WTC11 (cell line): Measurements from ENCODE around the gene COL20A1. TPM values are rescaled to one million over a fixed set of nuclear protein-coding genes. Genes with fewer than 3 reads are reported as not detected.

Experiments used
- ATAC-seq: fragments of 200-7000 bp; cut with Tn5 transposase; 2 replicates; pipeline ENCODE4 v1.10.0; 2021; ENCODE audit warnings: mild to moderate bottlenecking, moderate library complexity
- CTCF ChIA-PET: fragments of 300-600 bp; sonication (Branson Sonifier 250); formaldehyde crosslinking; loops from one replicate; lab custom pipeline; 2021; ENCODE audit warnings: antibody characterized with exemption; lab: Charles Lee
- POLR2A ChIA-PET: fragments of 350-600 bp; sonication (Branson Sonifier 250); formaldehyde crosslinking; loops from one replicate; lab custom pipeline; 2021; ENCODE audit warnings: antibody characterized with exemption; lab: Charles Lee
- DNase-seq: peaks from one replicate; pipeline ENCODE4 v3.0.0; 2021; ENCODE audit warnings: low spot score
- H3K27ac Mint-ChIP-seq: 2 replicates; pipeline ENCODE4 v1.8.0; 2021; ENCODE audit warnings: mixed read lengths
- H3K27me3 Mint-ChIP-seq: 2 replicates; pipeline ENCODE4 v1.8.0; 2021; ENCODE audit warnings: low read depth, mild to moderate bottlenecking, moderate library complexity, mixed read lengths
- H3K36me3 Mint-ChIP-seq: 2 replicates; pipeline ENCODE4 v1.8.0; 2021; ENCODE audit warnings: mixed read lengths
- H3K4me1 Mint-ChIP-seq: 2 replicates; pipeline ENCODE4 v1.8.0; 2022; ENCODE audit warnings: mixed read lengths
- H3K4me3 Mint-ChIP-seq: 2 replicates; pipeline ENCODE4 v1.8.0; 2021; ENCODE audit warnings: mild to moderate bottlenecking, moderate library complexity, mixed read lengths
- H3K9me3 Mint-ChIP-seq: 2 replicates; pipeline ENCODE4 v1.8.0; 2021; ENCODE audit warnings: mixed read lengths
- AFF4 ChIP-seq: sonication (generic); formaldehyde crosslinking; IDR thresholded peaks from 2 replicates; pipeline ENCODE4 v1.8.1; 2023; ENCODE audit warnings: mild to moderate bottlenecking, missing genetic modification reagents, borderline replicate concordance
- E2F4 ChIP-seq: sonication (generic); formaldehyde crosslinking; IDR thresholded peaks from 2 replicates; pipeline ENCODE4 v1.8.1; 2022; ENCODE audit warnings: low read depth, mild to moderate bottlenecking, moderate library complexity, missing genetic modification reagents, borderline replicate concordance
- ELF4 ChIP-seq: sonication (generic); formaldehyde crosslinking; IDR thresholded peaks from 2 replicates; pipeline ENCODE4 v1.8.1; 2022; ENCODE audit warnings: low read depth, mild to moderate bottlenecking, moderate library complexity, missing genetic modification reagents
- FOXJ3 ChIP-seq: sonication (generic); formaldehyde crosslinking; IDR thresholded peaks from 2 replicates; pipeline ENCODE4 v1.9.0; 2021; ENCODE audit warnings: missing genetic modification reagents, mild to moderate bottlenecking, borderline replicate concordance
- HMGA2 ChIP-seq: fragments of 250-450 bp; sonication (Bioruptor Pico); IDR thresholded peaks from 2 replicates; pipeline ENCODE4 v1.4.0; 2021; ENCODE audit warnings: mild to moderate bottlenecking, moderate library complexity
- IRF2 ChIP-seq: sonication (generic); formaldehyde crosslinking; IDR thresholded peaks from 2 replicates; pipeline ENCODE4 v1.8.0; 2022; ENCODE audit warnings: low read depth, missing genetic modification reagents, borderline replicate concordance
- JAZF1 ChIP-seq: fragments of 250-450 bp; sonication (Bioruptor Pico); IDR thresholded peaks from 2 replicates; pipeline ENCODE4 v1.9.0; 2021; ENCODE audit warnings: moderate library complexity, mild to moderate bottlenecking, inconsistent platforms
- MYBL2 ChIP-seq: sonication (generic); formaldehyde crosslinking; IDR thresholded peaks from 2 replicates; pipeline ENCODE4 v1.8.1; 2023; ENCODE audit warnings: mild to moderate bottlenecking, moderate library complexity, missing genetic modification reagents
- NFATC4 ChIP-seq: fragments of 250-450 bp; sonication (Bioruptor Pico); IDR thresholded peaks from 2 replicates; pipeline ENCODE4 v1.9.0; 2021; ENCODE audit warnings: mild to moderate bottlenecking
- NFE2L1 ChIP-seq: sonication (generic); formaldehyde crosslinking; IDR thresholded peaks from 2 replicates; pipeline ENCODE4 v1.8.1; 2023; ENCODE audit warnings: missing genetic modification reagents
- NFYB ChIP-seq: sonication (generic); formaldehyde crosslinking; conservative IDR thresholded peaks from 2 replicates; pipeline ENCODE4 v1.8.0; 2022; ENCODE audit warnings: low read depth, missing genetic modification reagents
- NR2C2 ChIP-seq: sonication (generic); formaldehyde crosslinking; IDR thresholded peaks from 2 replicates; pipeline ENCODE4 v1.8.0; 2022; ENCODE audit warnings: mild to moderate bottlenecking, missing genetic modification reagents
- PRRX2 ChIP-seq: fragments of 250-450 bp; sonication (Bioruptor Pico); IDR thresholded peaks from 2 replicates; pipeline ENCODE4 v1.8.0; 2021; ENCODE audit warnings: mild to moderate bottlenecking
- TEAD4 ChIP-seq: sonication (generic); formaldehyde crosslinking; IDR thresholded peaks from 2 replicates; pipeline ENCODE4 v1.8.0; 2022; ENCODE audit warnings: mild to moderate bottlenecking, missing genetic modification reagents
- ZBTB43 ChIP-seq: sonication (generic); formaldehyde crosslinking; IDR thresholded peaks from 2 replicates; pipeline ENCODE4 v1.8.1; 2023; ENCODE audit warnings: mild to moderate bottlenecking, missing genetic modification reagents
- ZNF121 ChIP-seq: sonication (generic); formaldehyde crosslinking; IDR thresholded peaks from 2 replicates; pipeline ENCODE4 v1.8.0; 2023; ENCODE audit warnings: missing genetic modification reagents
- ZNF138 ChIP-seq: sonication (generic); formaldehyde crosslinking; conservative IDR thresholded peaks from 2 replicates; pipeline ENCODE4 v1.8.1; 2022; ENCODE audit warnings: mild to moderate bottlenecking, moderate library complexity, missing genetic modification reagents
- ZNF219 ChIP-seq: sonication (generic); formaldehyde crosslinking; IDR thresholded peaks from 2 replicates; pipeline ENCODE4 v1.8.0; 2023; ENCODE audit warnings: missing genetic modification reagents, mild to moderate bottlenecking, borderline replicate concordance
- ZNF263 ChIP-seq: sonication (generic); formaldehyde crosslinking; IDR thresholded peaks from 2 replicates; pipeline ENCODE4 v1.8.1; 2022; ENCODE audit warnings: low read depth, mild to moderate bottlenecking, moderate library complexity, missing genetic modification reagents
- ZNF396 ChIP-seq: fragments of 250-450 bp; sonication (Bioruptor Pico); IDR thresholded peaks from 2 replicates; pipeline ENCODE4 v1.8.0; 2021; ENCODE audit warnings: mild to moderate bottlenecking, moderate library complexity, borderline replicate concordance
- ZNF671 ChIP-seq: fragments of 250-450 bp; sonication (Bioruptor Pico); IDR thresholded peaks from 2 replicates; pipeline ENCODE4 v1.8.0; 2021; ENCODE audit warnings: mild to moderate bottlenecking
- total RNA-seq: library from RNA; stranded (reverse); gene quantifications from 3 replicates; pipeline ENCODE4 v1.2.3, GENCODE V29; 2021
- TF ChIP-seq, protein P1 (sequence below): sonication (generic); formaldehyde crosslinking; IDR thresholded peaks from 2 replicates; pipeline ENCODE4 v1.8.1; 2023; ENCODE audit warnings: mild to moderate bottlenecking, moderate library complexity, missing genetic modification reagents
- TF ChIP-seq, protein P2 (sequence below): sonication (generic); formaldehyde crosslinking; IDR thresholded peaks from 2 replicates; pipeline ENCODE4 v1.8.0; 2023; ENCODE audit warnings: missing genetic modification reagents
- TF ChIP-seq, protein P3 (sequence below): sonication (generic); formaldehyde crosslinking; IDR thresholded peaks from 2 replicates; pipeline ENCODE4 v1.8.1; 2022; ENCODE audit warnings: low read depth, missing genetic modification reagents, borderline replicate concordance
- TF ChIP-seq, protein P4 (sequence below): fragments of 250-450 bp; sonication (Bioruptor Pico); IDR thresholded peaks from 2 replicates; pipeline ENCODE4 v1.9.0; 2021; ENCODE audit warnings: mild to moderate bottlenecking

COL20A1 gene
- total RNA-seq, 1 experiment from 2014 or later = 1.3 TPM

- Mint-ChIP-seq H3K9me3 (peaks cover 9% of the 10 kb centered on the region), H3K4me3 (no peak overlapping the region), H3K27ac (no peak overlapping the region), H3K4me1 (peaks cover 16% of the 10 kb centered on the region), H3K36me3 (no peaks in the 10 kb centered on the region), H3K27me3 (peaks cover 12% of the 10 kb centered on the region)
- DNase-seq = no peak
- ATAC-seq = no peak
- TF ChIP-seq, protein P1, sequence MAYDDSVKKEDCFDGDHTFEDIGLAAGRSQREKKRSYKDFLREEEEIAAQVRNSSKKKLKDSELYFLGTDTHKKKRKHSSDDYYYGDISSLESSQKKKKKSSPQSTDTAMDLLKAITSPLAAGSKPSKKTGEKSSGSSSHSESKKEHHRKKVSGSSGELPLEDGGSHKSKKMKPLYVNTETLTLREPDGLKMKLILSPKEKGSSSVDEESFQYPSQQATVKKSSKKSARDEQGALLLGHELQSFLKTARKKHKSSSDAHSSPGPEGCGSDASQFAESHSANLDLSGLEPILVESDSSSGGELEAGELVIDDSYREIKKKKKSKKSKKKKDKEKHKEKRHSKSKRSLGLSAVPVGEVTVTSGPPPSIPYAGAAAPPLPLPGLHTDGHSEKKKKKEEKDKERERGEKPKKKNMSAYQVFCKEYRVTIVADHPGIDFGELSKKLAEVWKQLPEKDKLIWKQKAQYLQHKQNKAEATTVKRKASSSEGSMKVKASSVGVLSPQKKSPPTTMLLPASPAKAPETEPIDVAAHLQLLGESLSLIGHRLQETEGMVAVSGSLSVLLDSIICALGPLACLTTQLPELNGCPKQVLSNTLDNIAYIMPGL (CRISPR knock-in tag) = no peak
- TF ChIP-seq ZNF219 (CRISPR knock-in tag) (no peak), NFYB (CRISPR knock-in tag) (no peak), ZNF671 (CRISPR knock-in tag) (no peak), PRRX2 (no peak), NFE2L1 (CRISPR knock-in tag) (no peak), NR2C2 (no peak), TEAD4 (CRISPR knock-in tag) (no peak), IRF2 (CRISPR knock-in tag) (no peak), ZNF138 (no peak), ZBTB43 (no peak), JAZF1 (CRISPR knock-in tag) (no peak), ZNF121 (CRISPR knock-in tag) (no peak), NFATC4 (no peak), ZNF396 (CRISPR knock-in tag) (no peak), HMGA2 (no peak)
- TF ChIP-seq, protein P2, sequence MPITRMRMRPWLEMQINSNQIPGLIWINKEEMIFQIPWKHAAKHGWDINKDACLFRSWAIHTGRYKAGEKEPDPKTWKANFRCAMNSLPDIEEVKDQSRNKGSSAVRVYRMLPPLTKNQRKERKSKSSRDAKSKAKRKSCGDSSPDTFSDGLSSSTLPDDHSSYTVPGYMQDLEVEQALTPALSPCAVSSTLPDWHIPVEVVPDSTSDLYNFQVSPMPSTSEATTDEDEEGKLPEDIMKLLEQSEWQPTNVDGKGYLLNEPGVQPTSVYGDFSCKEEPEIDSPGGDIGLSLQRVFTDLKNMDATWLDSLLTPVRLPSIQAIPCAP (CRISPR knock-in tag) = no peak
- TF ChIP-seq, protein P3, sequence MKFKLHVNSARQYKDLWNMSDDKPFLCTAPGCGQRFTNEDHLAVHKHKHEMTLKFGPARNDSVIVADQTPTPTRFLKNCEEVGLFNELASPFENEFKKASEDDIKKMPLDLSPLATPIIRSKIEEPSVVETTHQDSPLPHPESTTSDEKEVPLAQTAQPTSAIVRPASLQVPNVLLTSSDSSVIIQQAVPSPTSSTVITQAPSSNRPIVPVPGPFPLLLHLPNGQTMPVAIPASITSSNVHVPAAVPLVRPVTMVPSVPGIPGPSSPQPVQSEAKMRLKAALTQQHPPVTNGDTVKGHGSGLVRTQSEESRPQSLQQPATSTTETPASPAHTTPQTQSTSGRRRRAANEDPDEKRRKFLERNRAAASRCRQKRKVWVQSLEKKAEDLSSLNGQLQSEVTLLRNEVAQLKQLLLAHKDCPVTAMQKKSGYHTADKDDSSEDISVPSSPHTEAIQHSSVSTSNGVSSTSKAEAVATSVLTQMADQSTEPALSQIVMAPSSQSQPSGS (CRISPR knock-in tag) = no peak
- ChIA-PET POLR2A (no interaction called here), CTCF (interaction anchor here (2.0 to 8.1 kb wide), 3 partner anchors 12 to 84 kb away, joined by 8 to 79 read pairs (median 39); no protein-coding TSS in a partner anchor)
Measured at GRCh38 chr20:63297371-63297781, 4.4 kb downstream of the COL20A1 start.

DNA sequence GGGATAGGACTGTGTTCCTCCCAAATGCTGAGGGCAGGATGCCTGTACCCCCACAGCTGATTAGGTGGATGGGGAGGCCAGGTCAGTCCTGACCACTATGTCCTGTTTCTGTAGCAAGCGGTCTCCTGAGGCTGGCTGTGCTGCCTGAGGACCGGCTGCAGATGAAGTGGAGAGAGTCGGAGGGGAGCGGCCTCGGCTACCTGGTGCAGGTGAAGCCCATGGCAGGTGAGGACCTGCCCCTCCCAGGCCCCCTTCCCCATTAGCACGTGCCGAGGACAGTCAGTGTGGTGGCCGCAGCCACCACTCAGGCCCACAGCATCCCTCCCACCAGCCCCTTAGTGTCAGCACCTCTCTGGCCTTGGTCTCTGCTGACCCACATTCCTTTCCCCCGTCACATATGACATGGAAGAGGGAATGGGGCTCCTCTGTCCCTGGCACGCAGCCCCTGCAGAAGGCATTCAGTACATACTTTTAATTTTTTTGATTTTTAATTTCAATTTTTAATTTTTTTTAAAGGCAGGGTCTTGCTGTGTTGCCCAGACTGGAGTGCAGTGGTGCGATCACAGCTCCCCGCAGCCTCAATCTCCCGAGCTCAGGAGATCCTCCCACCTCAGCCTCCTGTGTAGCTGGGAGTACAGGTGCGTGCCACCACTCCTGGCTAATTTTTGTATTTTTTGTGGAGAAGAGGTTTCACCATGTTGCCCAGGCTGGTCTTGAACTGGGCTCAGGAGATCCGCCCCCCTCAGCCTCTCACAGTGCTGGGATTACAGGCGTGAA, 5.0 kb downstream of the COL20A1 start:
- H3K4me1 Mint-ChIP-seq = peaks cover 16% of the 10 kb centered on the region
- DNase-seq (no peak), ATAC-seq (no peak)
- H3K36me3 Mint-ChIP-seq = no peaks in the 10 kb centered on the region
- no peak overlapping the region for H3K4me3 Mint-ChIP-seq
- peaks cover 9% of the 10 kb centered on the region for H3K9me3 Mint-ChIP-seq
- POLR2A ChIA-PET = no interaction called here
- no peak overlapping the region for H3K27ac Mint-ChIP-seq
- CTCF ChIA-PET = interaction anchor here (3.8 to 8.1 kb wide), 2 partner anchors 12 to 84 kb away, joined by 39 to 79 read pairs; no protein-coding TSS in a partner anchor
- H3K27me3 Mint-ChIP-seq = peaks cover 16% of the 10 kb centered on the region
- TF ChIP-seq TEAD4 (CRISPR knock-in tag) (no peak), HMGA2 (no peak), E2F4 (CRISPR knock-in tag) (no peak), ELF4 (no peak), ZNF263 (CRISPR knock-in tag) (no peak), MYBL2 (CRISPR knock-in tag) (no peak), ZNF219 (CRISPR knock-in tag) (no peak), IRF2 (CRISPR knock-in tag) (no peak), AFF4 (no peak), FOXJ3 (CRISPR knock-in tag) (no peak)
- TF ChIP-seq, protein P4, sequence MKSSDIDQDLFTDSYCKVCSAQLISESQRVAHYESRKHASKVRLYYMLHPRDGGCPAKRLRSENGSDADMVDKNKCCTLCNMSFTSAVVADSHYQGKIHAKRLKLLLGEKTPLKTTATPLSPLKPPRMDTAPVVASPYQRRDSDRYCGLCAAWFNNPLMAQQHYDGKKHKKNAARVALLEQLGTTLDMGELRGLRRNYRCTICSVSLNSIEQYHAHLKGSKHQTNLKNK (CRISPR knock-in tag) = no peak
